ENCODE data around the gene MPRIP.

Gene MPRIP

DNA sequence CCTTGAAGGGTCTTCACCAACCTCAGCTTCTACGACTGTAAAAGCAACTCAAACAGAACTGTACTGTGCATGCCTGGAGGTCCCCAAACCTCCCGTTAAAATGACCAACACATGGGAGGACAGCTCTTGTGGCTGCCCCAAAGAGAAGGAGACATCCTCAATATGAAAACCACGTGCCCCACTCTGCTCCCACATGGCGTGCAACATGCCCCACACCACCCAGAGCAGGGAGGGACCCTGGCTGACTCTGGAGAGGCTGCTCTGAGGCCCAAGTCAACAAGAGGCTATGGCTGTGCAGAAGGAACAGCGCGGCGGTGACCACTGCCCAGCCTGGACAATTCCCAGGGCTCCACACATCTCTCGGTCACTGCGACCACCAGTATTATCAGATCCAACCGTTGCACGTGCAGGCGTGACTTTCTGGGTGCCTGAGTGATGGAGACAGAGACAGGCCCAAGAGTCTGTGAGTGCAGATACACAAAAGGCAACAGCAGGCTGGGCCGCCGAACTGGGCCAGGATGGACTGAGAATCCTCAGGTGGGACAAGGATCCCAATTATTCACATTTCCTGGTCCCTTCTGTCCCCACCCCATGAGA, 162.5 kb downstream of the MPRIP start:
- Histone ChIP-seq H3K4me1 (ENCODE audit: control insufficient read depth in 1 of 2, insufficient read depth in 1 of 2, low read depth in 1 of 2, low read length in 1 of 2) (peaks cover 25 to 34% of the 10 kb centered on the region in 2 experiments), H3K36me3 (peaks cover 22% of the 10 kb centered on the region), H3K27ac (peak overlapping the region; percentile 68), H3K27me3 (no peaks in the 10 kb centered on the region), H3K4me3 (ENCODE audit: low read depth in 1 of 2, low read length in 1 of 2) (peak overlapping the region; percentile 62 to 78), H3K9me3 (no peaks in the 10 kb centered on the region)
- TF ChIP-seq, protein P1, sequence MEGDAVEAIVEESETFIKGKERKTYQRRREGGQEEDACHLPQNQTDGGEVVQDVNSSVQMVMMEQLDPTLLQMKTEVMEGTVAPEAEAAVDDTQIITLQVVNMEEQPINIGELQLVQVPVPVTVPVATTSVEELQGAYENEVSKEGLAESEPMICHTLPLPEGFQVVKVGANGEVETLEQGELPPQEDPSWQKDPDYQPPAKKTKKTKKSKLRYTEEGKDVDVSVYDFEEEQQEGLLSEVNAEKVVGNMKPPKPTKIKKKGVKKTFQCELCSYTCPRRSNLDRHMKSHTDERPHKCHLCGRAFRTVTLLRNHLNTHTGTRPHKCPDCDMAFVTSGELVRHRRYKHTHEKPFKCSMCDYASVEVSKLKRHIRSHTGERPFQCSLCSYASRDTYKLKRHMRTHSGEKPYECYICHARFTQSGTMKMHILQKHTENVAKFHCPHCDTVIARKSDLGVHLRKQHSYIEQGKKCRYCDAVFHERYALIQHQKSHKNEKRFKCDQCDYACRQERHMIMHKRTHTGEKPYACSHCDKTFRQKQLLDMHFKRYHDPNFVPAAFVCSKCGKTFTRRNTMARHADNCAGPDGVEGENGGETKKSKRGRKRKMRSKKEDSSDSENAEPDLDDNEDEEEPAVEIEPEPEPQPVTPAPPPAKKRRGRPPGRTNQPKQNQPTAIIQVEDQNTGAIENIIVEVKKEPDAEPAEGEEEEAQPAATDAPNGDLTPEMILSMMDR (IDR thresholded peaks at IDR 0.05) = no peak

GRCh38 chr17:17205368-17206123, 163.3 kb downstream of the MPRIP start:
- Histone ChIP-seq H3K36me3 (peaks cover 23% of the 10 kb centered on the region), H3K9me3 (no peaks in the 10 kb centered on the region), H3K4me1 (ENCODE audit: control insufficient read depth in 1 of 2, insufficient read depth in 1 of 2, low read depth in 1 of 2, low read length in 1 of 2) (peaks cover 25 to 34% of the 10 kb centered on the region in 2 experiments), H3K27ac (peak overlapping the region; percentile 68), H3K27me3 (no peaks in the 10 kb centered on the region), H3K4me3 (ENCODE audit: low read depth in 1 of 2, low read length in 1 of 2) (peak overlapping the region; percentile 62 to 78)
- TF ChIP-seq, protein P1 (IDR thresholded peaks at IDR 0.05) = no peak

DNA sequence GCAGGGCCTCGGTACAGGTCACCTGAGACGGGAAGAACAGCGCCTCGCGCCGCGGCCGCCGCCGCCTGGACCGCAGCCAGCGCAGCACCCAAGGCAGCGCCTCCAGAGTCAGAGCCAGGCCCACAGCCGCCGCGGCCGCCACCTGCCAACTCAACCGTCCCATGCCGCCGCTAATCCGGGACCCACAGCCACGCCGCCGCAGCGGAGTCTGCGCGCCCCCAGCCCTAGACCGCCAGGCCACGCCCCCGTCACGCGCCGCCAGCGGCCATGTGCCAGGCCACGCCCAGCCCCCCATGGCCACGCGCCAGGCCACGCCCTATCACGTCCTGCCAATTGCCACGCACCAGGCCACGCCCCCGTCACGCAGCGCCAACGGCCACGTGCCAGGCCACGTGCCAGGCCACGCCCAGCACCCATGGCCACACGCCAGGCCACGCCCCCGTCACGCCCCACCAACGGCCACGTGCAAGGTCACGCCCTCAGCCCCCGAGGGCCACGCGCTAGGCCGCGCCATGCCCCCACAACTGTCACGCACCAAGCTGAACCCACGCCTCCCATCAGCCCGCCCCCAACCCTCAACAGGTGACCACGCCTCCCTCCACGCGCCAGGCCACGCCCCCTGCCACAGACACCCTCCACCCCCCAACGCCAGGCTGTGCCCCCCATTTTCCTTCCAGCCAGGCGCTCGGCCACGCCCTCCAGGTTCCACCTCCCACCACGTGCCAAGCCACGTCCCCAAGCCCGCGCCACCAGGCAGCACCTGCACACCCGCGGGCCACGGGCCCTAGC, 164.1 kb downstream of the MPRIP start, which contains the start of gene PLD6:
PLD6 (minus strand) TSS at position 210 of the 789 bp plus-strand sequence; CDS start at position 163, 47 bp downstream.
- no peaks in the 10 kb centered on the region for H3K27me3 ChIP-seq
- H3K9me3 ChIP-seq = no peaks in the 10 kb centered on the region
- peaks cover 23% of the 10 kb centered on the region for H3K36me3 ChIP-seq
- H3K4me1 ChIP-seq (ENCODE audit: control insufficient read depth in 1 of 2, insufficient read depth in 1 of 2, low read depth in 1 of 2, low read length in 1 of 2) = peaks cover 25 to 34% of the 10 kb centered on the region in 2 experiments
- peak within 1 kb of the TSS; percentile 68 for H3K27ac ChIP-seq
- peak within 1 kb of the TSS; percentile 62 to 78 for H3K4me3 ChIP-seq (ENCODE audit: low read depth in 1 of 2, low read length in 1 of 2)
- TF ChIP-seq, protein P1 (IDR thresholded peaks at IDR 0.05) = no peak

DNA sequence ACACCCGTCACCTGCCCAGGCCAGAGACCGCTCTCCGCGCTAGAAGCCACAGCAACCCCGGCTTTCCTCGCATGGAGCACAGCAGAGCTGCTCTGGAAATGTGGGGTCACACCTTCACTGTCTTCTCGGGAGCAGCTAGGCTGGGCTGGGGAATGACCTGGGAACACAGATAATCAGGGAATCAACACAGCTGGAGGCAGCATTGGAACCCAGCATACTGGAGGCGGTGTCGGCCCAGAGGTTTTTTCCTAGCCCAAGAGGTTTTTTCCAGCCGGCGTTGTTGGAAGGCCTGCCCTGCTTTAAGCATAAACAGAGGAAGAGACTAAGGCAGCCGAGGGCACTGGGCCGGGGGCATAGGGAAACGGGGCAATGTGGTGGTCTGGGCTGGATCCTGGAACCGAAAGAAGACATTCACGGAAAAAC, 164.7 kb downstream of the MPRIP start:
- peaks cover 25% of the 10 kb centered on the region for H3K36me3 ChIP-seq
- no peak overlapping the region for H3K4me3 ChIP-seq (ENCODE audit: low read depth in 1 of 2, low read length in 1 of 2)
- H3K27ac ChIP-seq = no peak overlapping the region
- H3K9me3 ChIP-seq = no peaks in the 10 kb centered on the region
- no peaks in the 10 kb centered on the region for H3K27me3 ChIP-seq
- TF ChIP-seq, protein P1 (IDR thresholded peaks at IDR 0.05) = no peak
- peaks cover 25 to 34% of the 10 kb centered on the region in 2 experiments for H3K4me1 ChIP-seq (ENCODE audit: control insufficient read depth in 1 of 2, insufficient read depth in 1 of 2, low read depth in 1 of 2, low read length in 1 of 2)

DNA sequence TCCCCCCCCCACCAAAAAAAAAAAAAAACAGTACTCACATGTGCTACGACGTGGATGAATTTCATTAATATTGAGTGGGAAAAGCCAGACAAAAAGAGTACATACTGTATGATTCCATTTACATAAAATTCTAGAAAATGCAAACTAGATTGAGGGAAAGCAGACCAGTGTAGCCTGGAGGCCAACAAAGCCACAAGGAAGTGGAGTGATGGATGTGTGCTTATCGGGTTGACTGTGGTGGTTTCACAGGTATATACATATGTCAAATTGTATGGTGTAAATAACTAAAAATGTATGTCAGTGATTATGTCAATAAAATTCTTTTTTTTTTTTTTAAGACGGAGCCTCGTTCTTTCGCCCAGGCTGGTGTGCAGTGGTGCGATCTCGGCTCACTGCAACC, 165.7 kb downstream of the MPRIP start:
- no peak overlapping the region for H3K27ac ChIP-seq
- H3K36me3 ChIP-seq = peaks cover 27% of the 10 kb centered on the region
- TF ChIP-seq, protein P1 (IDR thresholded peaks at IDR 0.05) = no peak
- peaks cover 25 to 34% of the 10 kb centered on the region in 2 experiments for H3K4me1 ChIP-seq (ENCODE audit: control insufficient read depth in 1 of 2, insufficient read depth in 1 of 2, low read depth in 1 of 2, low read length in 1 of 2)
- no peaks in the 10 kb centered on the region for H3K27me3 ChIP-seq
- no peak overlapping the region for H3K4me3 ChIP-seq (ENCODE audit: low read depth in 1 of 2, low read length in 1 of 2)
- no peaks in the 10 kb centered on the region for H3K9me3 ChIP-seq

Data from neutrophil (primary cell).